HG02840 (cell line): ENCODE results near the gene FGA.
"Not testable (repeated sequence)": the region's sequence is repeated elsewhere in the genome, so short reads cannot be mapped to it uniquely, and the experiment has no call there.

Experiments used
- ATAC-seq: cut with Tn5 transposase; IDR thresholded peaks from one replicate; pipeline ENCODE4 v1.9.1; 2021; ENCODE audit warnings: mild to moderate bottlenecking, moderate library complexity, moderate number of reproducible peaks; ENCODE audit not compliant: unreplicated experiment, low FRiP score

FGA gene

DNA sequence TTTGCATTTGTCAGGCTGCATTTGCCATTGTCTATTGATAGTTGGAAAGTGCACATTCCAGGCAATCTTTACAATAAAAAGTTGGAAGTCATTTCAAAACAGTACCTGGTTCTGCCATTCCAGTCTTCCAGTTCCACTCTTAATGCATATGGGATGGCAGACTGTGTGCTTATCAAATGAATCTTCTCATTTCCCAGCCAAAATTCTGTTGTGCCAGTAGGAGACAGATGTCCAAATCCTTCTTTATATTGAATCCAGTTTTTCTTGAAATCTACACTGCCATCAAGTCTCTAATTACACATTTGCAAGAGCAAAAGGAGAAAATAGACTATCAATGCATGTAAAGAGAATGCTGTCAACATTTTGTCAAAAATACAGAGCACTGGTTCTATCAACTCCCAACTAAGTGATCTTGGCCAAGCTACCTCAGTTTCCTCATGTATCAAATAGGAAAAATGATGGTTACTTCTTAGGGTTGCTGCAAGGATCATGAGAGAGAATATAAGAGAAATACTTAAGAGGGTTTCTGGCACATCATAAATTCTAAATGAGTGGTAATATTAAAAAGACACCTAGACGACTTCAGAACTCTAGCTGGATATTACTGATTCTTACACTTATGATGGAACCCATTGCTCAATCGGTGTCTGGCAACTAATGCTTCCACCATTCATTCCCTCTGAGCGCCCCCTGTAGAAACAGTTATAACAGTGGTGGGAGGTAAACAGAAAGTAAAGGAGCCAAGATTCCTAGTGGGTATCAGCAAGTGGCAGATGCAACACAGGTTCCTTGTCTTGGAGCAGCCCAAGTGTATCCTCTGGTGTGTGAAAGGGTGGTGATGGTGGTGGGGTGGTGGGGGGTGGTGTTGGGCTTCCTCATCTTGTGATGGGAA is 18.1 kb upstream of the FGA start:
- ATAC-seq: no peak

DNA sequence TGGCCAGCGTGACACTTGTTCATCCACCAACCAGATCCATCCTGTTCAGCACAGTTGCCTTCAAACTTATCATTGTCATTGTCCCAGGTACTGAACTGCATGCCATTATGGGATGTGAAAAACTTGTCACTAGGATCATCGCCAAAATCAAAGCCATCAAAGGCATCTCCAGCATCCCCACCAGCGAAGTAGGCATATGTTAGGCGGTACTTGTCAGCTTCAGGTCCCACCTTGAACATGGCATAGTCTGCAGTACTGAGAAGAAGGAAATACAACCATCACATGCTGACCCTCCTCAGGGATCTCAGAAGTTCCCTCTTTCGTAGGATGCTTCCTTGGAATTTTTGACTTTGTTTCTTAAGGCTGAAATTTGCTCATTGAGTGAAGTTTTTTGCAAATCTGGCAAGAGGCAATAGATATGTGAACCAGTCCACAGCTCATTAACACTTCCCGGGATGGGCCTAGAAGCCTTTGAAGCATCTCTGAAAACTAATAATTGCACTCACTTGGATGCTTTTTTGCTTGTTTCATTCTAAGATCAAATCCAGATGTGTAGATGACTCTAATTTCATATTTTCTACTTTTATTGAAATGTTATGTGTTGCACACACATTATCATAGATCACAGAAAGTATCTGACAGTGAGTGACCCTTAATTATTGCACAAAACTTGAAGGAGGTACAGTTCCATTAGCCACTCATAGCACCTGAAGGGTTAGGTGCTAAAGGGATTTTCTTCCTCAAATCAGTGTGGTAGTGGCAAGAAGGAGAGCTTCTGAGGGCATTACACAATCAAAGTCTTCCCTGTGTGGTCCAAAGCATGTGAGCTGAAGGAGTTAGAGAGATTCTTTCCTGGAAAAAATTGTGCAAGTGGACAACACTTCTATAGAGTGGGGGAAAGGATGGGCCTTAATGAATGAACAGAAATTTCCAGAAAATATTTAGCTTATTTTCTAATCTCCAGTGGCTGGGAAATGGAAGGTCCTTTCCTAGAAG is 16.5 kb upstream of the FGA start:
- ATAC-seq: no peak

GRCh38 chr4:154604696-154605200 is 14.2 kb upstream of the FGA start:
- ATAC-seq: no peak

GRCh38 chr4:154603033-154603943 is 12.7 kb upstream of the FGA start:
- ATAC-seq: no peak

DNA sequence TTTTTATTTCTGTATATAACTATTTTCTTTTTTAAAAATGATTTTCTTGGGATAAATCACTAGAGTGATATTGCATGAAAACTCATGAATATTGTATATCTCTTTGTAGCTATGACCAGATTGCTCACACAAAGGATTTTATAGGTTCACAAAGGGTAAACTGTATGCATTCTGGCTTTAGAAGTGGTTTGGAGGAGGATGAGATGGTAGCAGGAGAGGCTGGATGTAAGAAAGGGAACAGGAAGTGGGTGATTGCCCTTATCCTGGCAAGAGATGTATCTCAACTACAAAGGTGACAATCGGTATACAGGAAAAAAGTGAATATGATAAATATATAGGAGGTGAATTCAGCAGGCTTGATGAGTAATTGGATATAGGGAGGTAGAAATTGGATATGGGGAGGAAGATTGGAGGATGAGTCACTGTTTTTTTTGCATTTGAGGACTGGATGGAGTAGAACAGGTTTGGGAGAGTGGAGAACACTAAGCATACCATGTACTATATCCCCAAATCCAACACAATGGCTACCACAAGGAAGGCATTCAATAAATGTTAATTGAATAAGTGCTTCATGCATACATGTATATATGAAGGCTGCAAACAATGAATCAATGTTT is 12.0 kb upstream of the FGA start:
- ATAC-seq: no peak

GRCh38 chr4:154597798-154598774 is 7.5 kb upstream of the FGA start:
- ATAC-seq: no peak

DNA sequence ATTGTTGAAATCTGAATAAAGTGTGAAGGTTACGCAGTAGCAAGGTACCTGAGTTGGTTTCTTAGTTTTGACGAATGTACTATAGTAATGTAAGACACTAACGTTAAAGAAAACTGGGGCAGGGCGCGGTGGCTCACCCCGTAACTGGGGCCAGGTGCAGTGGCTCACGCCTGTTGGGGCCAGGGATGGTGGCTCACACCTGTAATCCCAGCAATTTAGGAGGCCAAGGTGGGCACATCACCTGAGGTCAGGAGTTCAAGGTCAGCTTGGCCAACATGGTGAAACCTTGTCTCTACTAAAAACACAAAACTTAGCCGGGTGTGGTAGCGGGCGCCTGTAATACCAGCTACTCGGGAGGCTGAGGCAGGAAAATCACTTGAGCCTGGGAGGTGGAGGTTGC is 6.7 kb upstream of the FGA start:
- not testable (repeated sequence) for ATAC-seq

DNA sequence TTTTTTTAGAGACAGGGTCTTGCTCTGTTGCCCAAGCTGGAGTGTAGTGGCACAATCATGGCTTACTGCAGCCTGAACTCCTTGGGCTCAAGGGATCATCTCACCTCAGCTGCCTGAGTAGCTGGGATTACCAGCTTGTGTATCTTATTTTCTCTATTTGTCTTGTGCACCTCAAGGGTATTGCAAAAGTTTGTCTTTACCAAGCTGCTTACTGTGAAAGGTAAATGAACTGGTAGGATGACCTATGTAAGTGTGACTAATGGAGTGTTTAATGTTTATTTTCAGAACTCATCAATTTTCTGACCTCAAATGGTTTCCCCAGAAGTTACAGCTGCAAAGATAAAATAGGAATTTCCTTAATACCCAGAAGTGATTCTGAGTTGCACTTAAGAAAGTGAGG is 5.3 kb upstream of the FGA start:
- ATAC-seq: no peak

GRCh38 chr4:154594343-154594742 is 3.8 kb upstream of the FGA start:
- ATAC-seq: not testable (repeated sequence)

DNA sequence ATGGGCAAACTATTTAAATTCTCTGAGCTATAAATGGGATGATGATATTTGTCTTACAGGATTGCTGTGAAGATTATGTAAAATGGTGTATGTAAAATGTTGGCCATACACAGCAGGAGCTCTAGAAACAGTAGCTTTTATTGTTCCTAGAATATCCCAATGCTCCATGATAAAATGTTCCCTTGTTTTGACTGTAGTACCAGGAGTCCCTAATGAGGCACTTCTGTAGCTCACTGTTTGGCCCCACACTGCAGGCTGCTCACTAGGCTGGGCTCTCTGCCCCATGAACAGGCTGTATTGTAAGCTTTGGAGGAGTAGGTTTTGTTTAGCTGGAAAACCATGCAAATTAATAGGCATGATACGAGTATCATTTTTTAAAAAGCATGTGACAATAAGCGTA is 3.3 kb upstream of the FGA start:
- no peak for ATAC-seq

DNA sequence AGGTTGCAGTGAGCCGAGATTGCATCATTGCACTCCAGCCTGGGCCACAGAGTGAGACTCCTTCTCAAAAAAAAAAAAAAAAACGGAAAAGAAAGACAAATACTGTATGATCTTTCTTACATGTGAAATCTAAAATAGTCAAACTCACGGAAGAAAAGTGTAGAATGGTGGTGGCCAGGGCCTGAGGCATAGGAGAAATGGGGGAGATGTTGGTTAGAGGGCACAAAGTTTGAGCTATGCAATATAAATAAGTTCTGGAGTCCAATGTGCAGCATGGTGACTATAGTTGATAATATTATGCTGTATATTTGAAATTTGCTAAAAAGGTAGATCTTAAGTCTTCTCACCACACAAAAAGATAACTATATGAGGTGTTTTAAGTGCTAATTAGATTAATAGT is 1.3 kb upstream of the FGA start:
- no peak for ATAC-seq

DNA sequence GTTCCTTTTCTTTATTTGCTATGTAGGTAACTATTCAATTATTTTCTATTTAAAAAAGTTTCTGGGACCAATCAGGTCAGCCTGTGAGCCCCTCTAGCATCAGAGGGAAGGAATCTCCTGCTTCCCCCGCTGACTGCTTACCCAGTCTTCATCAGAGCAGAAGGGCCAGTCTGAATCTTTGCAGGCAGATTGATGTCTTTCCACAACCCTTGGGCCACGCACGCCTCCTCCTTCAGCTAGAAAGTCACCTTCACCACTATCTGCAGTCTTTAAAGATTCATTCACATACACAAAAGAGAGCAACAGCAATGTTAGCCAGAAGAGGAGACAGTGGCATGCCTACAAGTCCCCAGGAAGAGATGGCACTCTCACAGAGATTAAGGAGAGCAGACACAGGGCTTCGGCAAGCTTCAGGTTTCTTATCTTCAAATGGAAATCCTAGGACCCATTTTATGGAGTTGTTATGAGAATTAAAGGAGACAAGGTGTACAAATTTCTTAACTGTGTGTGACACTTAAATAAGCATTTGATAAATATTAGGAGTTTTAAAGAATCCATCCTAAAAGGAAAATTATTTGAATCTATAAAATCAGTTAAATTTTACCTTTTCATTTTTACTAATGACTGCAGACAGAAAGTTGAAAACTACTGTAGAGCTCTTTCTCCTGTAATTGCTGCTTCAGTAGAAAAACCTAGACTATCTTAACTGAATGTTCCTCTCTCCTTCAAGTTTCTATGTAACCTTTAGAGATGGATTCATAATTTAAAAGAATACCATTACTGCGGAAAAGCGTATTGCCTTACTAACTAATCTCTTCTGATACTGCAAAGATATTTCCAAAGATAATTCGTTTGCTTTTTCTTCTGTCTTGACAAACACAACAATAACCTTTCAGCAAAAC is 995 bp downstream of the FGA start:
- no peak for ATAC-seq

- ATAC-seq: no peak
Observed at GRCh38 chr4:154588198-154588597, 2.3 kb downstream of the FGA start.

- no peak for ATAC-seq
Observed at GRCh38 chr4:154586296-154587033, 4.1 kb downstream of the FGA start.

- no peak for ATAC-seq
Observed at GRCh38 chr4:154585369-154586018, 5.0 kb downstream of the FGA start.

DNA sequence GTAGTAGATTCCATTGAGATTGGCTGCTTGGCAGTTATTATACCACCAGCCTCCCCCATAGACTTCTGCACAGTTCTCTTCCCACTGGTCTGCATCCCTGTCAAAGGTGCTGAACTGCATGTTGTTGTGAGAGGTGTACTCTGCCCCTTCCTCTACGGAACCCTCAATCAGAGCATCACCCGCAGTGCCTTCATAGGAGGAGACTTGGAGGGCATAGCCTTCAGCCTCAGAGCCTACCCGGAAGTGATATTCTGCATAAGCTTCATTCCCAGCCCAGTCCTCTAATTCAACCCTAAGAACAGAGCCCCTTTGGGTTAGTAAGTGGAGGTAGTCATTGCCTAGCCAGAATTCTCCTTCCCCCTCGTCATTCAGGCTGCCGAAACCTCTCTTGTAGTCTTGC is 6.3 kb downstream of the FGA start:
- no peak for ATAC-seq
